GM06990 (cell line): ENCODE results near the gene NASP.

Experiments
- DNase-seq: peaks from one replicate; pipeline ENCODE4 v3.0.0-alpha.2; 2011; ENCODE audit not compliant: insufficient read length; ENCODE audit errors: extremely low read depth
- H3K27me3 ChIP-seq: replicated peaks from 2 replicates; pipeline ENCODE4 v1.6.0; 2011; ENCODE audit warnings: low read length; ENCODE audit not compliant: control insufficient read depth, insufficient read depth
- H3K36me3 ChIP-seq: 2 replicates; pipeline ENCODE4 v1.5.1; 2011; ENCODE audit warnings: low read length; ENCODE audit not compliant: control insufficient read depth, insufficient read depth
- H3K4me3 ChIP-seq: replicated peaks from 2 replicates; pipeline ENCODE4 v1.5.1; 2011; ENCODE audit warnings: low read depth, mild to moderate bottlenecking, control low read depth, low read length
- CTCF ChIP-seq: IDR thresholded peaks from 2 replicates; pipeline ENCODE4 v1.5.1; 2011; ENCODE audit warnings: low read length, control low read depth, mild to moderate bottlenecking, inconsistent platforms; ENCODE audit not compliant: insufficient read depth, poor library complexity, severe bottlenecking

NASP gene

GRCh38 chr1:45543581-45544417 lies 40.0 kb upstream of the NASP start:
- DNase-seq = peak; percentile 65
- Histone ChIP-seq H3K36me3 (no peaks in the 10 kb centered on the region), H3K27me3 (no peaks in the 10 kb centered on the region), H3K4me3 (no peak overlapping the region)
- no peak for TF ChIP-seq CTCF

GRCh38 chr1:45544530-45544929 lies 39.3 kb upstream of the NASP start:
- no peaks in the 10 kb centered on the region for H3K27me3 ChIP-seq
- DNase-seq = no peak
- TF ChIP-seq CTCF = no peak
- no peaks in the 10 kb centered on the region for H3K36me3 ChIP-seq
- no peak overlapping the region for H3K4me3 ChIP-seq

- no peak for TF ChIP-seq CTCF
- Histone ChIP-seq H3K27me3 (no peaks in the 10 kb centered on the region), H3K36me3 (no peaks in the 10 kb centered on the region), H3K4me3 (no peak overlapping the region; the same call in 1 of the 2 replicates)
- DNase-seq = peak; percentile 57
Observed at GRCh38 chr1:45545019-45545493, 38.8 kb upstream of the NASP start.

- peak; percentile 50 for DNase-seq
- Histone ChIP-seq H3K4me3 (no peak overlapping the region; the same call in 1 of the 2 replicates), H3K27me3 (no peaks in the 10 kb centered on the region), H3K36me3 (no peaks in the 10 kb centered on the region)
- TF ChIP-seq CTCF = no peak
Observed at GRCh38 chr1:45545553-45546310, 38.1 kb upstream of the NASP start.

- no peak for TF ChIP-seq CTCF
- no peaks in the 10 kb centered on the region for H3K27me3 ChIP-seq
- peak within 1 kb of the TSS; percentile 93 for H3K4me3 ChIP-seq
- peak; percentile 96 for DNase-seq
- H3K36me3 ChIP-seq = peaks cover 5% of the 10 kb centered on the region
Observed at GRCh38 chr1:45550401-45551351, 33.2 kb upstream of the NASP start, which contains the start of gene AKR1A1. Gene AKR1A1 (plus strand): TSS chr1:45550826. CDS start chr1:45561795, 10,969 bp downstream.
